ENCODE measurements around the gene KRTAP10-5.

Gene KRTAP10-5

GRCh38 chr21:44549525-44550211, 30.7 kb downstream of the KRTAP10-5 start:
- no peak for DNase-seq (ENCODE audit: low read depth)

DNA sequence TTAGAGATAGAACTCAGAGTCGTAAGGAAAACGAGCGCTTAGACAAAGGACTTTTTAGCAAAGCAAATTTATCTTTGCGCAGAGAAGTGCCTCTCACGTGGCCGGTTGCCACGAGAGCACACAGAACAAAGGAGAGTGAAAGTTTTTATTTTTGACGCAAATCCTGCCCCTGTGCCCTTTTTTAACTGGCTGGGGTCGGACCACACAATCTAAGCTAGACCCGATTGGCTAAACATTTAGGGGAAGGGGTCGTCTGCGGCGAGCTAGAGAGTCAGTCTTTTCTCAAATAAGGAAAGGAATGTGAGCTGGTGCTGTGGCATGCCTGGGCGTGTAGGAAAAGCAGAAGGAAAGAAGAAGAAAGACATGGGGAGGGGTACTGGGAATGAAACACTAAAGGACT, 31.5 kb downstream of the KRTAP10-5 start:
- no peak for DNase-seq (ENCODE audit: low read depth)

- no peak for DNase-seq (ENCODE audit: low read depth)
Observed at GRCh38 chr21:44548381-44548780, 32.0 kb downstream of the KRTAP10-5 start.

DNA sequence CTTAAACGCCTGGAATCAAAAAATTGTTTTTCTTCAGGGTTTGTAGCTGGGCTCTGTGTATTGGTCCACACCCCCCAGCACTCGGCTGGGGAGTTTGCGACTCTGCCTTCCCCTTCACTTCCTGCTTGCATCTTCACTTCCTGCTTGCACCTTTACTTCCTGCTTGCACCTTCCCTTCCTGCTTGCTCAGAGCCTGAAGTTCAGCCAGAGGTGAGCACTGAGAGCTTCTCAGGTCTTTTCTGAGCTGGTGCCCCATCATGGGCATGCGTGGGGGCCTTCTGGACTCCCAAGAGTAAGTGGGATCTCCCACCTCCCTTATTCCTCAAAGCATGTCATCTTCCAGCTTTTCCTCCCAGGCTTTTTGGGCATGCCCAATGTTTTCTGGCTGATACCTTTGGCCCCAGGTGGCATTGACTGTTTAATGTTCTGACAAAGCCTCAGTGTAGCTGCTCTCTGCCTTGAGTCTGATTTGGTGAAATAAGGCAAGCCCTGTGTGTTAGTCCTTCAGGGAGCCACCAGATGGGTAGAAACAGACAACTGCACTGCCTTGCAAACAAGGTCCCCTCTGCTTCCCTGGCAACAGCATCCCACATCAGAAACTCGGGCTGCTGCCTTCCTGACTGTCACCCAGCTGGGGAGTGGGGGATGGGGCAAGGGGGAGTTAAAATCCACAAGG, 32.6 kb downstream of the KRTAP10-5 start:
- no peak for DNase-seq (ENCODE audit: low read depth)

GRCh38 chr21:44544566-44544965, 35.8 kb downstream of the KRTAP10-5 start:
- DNase-seq (ENCODE audit: low read depth) = no peak

- no peak for DNase-seq (ENCODE audit: low read depth)
Observed at GRCh38 chr21:44542716-44543115, 37.7 kb downstream of the KRTAP10-5 start.

DNA sequence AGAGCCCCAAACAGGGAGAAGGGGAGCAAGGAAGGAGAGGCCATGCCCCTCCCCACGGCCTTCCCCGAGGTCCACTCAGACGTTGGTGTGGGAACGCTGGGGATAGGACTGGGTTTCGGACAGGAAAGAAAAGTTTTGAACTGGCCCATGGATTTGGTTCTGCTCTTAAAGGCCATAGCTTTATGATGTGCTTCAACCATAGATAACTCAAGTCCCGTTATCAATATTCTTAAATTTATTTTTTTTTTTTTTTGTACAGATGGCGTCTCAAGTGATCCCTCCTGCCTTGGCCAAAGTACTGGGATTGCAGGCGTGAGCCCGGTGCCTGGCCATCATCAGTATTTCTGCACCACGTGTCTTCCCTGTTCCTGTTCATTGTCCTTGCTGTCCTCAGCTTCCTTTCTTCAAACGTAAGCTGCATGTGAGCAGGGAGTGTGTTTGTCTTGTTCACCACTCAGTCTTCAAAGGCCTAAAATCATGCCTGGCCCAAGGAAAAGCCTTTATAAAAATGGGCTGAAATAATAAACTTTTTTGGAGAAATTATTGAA, 39.6 kb downstream of the KRTAP10-5 start:
- DNase-seq (ENCODE audit: low read depth) = no peak

DNA sequence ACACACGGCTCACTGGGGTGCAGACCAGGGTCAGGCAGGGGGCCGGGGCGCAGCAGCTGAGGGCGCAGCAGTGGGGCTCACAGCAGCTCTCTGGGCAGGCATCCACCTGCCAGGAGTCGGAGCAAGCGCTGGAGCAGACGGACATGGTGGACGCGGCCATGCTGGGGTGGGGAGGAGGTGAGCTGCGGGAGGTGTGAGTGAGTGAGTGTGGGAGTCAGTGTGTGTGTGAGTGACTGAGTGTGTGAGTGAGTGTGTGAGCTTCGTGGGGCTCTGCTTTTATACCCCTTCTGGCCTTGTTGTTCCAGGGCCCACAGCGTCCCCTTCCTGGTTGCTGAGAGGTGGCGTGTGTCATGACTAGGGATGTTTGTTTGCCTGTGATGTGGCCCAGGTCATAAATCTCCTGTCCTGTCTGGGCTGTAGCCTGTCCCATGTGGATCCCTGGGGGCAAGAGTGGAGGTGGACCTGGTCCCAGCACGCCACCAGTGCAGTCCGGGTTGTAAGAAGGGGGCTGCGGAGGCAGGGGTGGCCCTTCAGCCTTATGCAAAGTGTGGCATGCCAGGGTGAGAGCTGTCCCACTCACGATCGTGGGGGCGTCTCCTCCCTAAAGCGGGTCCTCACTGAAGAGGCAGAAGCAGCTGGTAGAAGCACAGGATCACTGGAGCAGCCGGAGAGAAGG, 40.3 kb downstream of the KRTAP10-5 start, which contains the start of gene KRTAP10-1:
TSS of gene KRTAP10-1 (minus strand) at position 205 of the 676 bp plus-strand sequence. CDS start at position 160, 45 bp downstream.
- DNase-seq (ENCODE audit: low read depth) = no peak

DNA sequence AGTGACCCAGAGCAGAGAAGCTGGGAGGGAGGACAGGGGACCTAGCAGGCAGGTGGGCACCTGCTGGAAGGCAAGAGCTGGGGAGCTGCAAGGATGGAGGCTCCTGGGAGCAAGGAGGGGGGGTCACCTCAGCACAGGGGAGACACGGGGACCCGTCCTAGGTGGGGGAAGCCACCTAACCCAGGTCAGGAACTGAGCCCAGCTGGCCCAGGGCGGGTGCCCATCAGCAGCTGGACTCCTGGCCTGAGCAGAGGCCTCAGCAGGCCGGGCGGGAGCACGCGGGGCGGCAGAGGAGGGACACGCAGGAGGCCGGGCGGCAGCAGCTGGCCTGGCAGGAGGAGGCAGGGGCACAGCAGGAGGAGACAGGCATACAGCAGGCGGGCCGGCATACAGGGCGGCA, 41.4 kb downstream of the KRTAP10-5 start:
- DNase-seq (ENCODE audit: low read depth) = no peak

- no peak for DNase-seq (ENCODE audit: low read depth)
Observed at GRCh38 chr21:44537930-44538911, 42.2 kb downstream of the KRTAP10-5 start.

- no peak for DNase-seq (ENCODE audit: low read depth)
Observed at GRCh38 chr21:44535963-44536362, 44.4 kb downstream of the KRTAP10-5 start.

GRCh38 chr21:44534688-44535087, 45.7 kb downstream of the KRTAP10-5 start:
- no peak for DNase-seq (ENCODE audit: low read depth)

DNA sequence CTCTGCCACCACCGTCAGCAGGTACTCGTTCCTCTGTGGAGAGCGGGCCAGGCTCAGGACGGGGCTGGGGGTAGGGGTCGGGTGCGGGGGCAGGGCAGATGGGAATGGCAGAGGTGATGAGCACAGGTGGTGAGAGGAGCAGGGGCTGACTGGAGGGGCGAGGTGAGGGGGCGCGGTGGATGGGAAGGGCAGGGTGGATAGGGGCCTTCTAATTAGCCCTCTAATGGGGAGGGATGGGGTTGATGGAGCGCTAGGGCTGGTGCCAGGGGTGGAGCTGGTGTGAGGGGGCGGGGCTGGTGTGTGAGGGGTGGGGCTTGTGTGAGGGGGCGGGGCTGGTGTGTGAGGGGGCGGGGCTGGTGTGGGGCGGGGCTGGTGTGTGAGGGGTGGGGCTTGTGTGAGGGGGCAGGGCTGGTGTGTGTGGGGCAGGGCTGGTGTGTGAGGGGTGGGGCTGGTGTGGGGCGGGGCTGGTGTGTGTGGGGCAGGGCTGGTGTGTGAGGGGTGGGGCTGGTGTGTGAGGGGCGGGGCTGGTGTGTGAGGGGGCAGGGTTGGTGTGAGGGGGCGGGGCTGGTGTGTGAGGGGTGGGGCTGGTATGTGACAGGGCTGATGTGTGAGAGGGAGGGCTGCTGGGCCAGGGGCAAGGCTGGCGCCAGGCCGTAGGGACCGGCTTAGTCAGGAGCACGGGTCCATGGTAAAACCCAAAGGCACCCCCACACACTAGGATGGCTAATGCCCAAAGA, 46.3 kb downstream of the KRTAP10-5 start:
- DNase-seq (ENCODE audit: low read depth) = no peak

GRCh38 chr21:44533121-44533890, 47.1 kb downstream of the KRTAP10-5 start:
- no peak for DNase-seq (ENCODE audit: low read depth)

DNA sequence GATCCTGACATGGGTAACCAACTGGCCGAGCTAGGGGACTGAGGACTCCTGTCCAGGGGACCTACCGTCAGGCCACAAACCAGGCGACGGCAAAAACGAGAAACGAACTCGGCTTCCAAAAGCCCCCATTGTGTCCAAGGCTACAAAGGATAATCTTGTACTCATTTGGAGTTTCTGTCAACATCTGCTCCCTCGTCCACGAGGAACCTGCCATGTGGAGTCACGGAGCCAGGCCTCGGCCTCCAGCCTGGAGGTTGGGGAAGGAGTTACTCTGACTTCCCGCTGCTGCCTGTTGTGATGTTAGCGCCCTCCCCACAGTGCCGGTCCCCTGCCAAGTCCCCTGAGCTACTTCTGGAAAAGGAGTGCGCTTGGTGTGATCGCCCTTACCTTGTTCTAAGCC, 47.7 kb downstream of the KRTAP10-5 start:
- no peak for DNase-seq (ENCODE audit: low read depth)

DNA sequence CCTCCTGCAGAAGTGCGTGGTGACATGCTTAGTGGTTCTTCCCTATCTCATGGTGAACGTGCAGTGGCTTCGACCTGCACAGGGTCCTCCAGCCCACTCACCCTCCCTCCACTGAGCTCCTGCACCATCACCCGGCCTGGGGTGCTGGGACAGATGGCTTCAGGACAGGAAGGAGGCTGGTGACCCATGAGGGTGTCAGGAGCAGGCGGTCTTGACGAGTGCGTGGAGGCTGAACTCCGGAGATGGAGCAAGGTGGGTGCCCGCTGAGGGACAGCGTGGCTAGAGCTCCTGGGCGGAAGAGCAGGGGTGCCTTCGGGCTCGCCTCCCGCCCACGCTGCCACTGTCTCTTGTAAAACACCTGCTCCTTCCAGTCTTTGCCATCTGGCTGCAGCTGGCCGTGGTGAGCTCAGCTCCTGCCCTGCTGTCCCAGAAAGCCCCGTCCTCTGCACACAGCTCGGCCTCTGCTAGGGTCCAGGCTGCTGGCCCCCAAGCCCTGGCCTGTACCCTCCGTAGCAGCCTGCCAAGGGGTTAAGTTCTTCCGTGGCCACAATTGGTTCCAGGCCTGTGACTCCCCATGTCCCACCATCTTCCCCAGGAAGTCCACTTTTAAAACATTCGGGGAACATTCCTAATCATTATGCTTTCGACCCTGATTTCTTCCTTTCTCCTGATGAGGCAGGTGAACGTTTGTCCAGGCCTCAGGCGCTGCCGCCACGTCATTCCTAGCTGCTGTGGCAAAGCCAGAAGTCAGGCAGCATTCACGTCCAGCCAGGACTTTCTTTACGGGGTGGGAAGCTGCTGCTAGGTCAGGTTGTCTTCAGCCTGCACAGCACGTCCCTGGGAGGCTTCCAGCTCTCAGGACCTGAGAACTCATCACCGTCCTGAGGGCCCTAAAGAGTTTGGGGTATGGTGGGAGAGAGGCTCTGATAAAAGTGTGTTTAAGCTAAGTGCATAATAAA, 48.5 kb downstream of the KRTAP10-5 start:
- DNase-seq (ENCODE audit: low read depth) = no peak

DNA sequence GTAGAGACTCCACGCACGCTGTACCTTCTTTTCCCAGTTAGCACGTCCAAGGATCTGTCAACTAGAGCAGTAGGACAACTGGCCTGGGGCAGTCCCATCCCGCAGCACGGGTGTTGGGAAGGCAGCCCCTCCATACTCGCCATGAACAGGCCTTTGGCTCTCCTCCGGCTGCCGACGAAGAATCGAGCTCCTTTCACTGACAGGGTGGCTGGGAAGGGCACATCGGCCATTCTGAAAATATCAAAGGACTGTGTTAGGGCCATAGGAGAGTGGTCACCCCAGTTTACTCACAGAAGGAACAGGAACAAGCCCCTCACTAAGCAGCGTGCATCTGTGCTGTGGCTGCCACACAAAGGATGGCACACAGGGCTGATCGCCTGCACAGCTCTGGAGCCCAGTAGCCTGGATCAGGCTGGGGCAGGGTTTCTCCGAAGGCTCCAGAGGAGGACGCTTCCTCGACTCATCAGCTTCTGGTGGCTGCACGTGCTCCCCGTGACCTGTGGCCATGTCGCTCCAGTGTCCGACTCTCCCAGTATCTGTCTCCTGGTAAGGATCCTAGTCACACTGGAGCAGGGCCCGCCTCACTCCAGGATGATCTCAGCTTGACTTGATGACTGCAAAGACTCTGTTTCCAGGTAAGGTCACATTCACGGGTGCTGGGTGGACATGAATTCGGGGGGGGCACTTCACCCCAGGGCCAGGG, 49.4 kb downstream of the KRTAP10-5 start:
- no peak for DNase-seq (ENCODE audit: low read depth)

DNA sequence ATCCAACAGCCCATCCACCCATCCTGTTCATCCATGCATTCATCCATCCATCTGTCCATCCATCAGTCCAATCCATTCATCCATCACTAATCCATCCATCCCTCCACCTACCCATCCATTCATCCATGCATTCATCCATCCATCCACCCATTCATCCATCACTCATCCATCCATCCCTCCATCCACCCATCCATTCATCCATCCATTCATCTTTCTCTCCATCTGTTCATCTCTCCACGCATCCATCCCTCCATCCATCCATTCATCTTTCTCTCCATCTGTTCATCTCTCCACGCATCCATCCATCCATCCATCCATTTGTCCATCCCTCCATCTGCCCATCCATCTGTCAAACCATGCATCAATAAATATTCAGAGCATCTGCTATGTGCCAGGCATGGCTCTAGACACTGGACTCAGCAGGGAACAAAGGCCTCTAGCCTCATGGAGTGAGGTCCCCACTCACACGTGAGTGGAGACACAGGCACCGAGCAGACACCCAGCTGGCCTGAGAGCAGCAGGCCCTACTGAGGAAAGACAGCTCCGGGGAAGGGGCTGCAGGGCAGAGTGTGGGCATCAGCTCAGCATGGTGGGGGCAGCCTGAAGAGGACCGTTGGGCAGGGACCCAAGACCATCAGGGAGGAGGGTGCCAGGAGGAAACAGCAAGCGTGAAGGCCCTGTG, 50.0 kb downstream of the KRTAP10-5 start:
- no peak for DNase-seq (ENCODE audit: low read depth)

Measured in iris pigment epithelial cell (primary cell).